GM12872 (cell line): Measurements from ENCODE around the gene KRT25.

Experiments used
- CTCF ChIP-seq: IDR thresholded peaks from 3 replicates; pipeline ENCODE4 v1.5.1; 2011; ENCODE audit warnings: low read depth, mild to moderate bottlenecking, low read length, moderate library complexity; ENCODE audit not compliant: insufficient read depth

Gene KRT25

GRCh38 chr17:40794466-40794865 lies 39.3 kb upstream of the KRT25 start:
- TF ChIP-seq CTCF = no peak

- no peak for TF ChIP-seq CTCF
Observed at GRCh38 chr17:40793832-40794231, 38.7 kb upstream of the KRT25 start.

GRCh38 chr17:40791787-40792436 lies 36.8 kb upstream of the KRT25 start:
- TF ChIP-seq CTCF = peak; percentile 52; the same call in 1 of the 3 replicates

- no peak for TF ChIP-seq CTCF
Observed at GRCh38 chr17:40791111-40791510, 36.0 kb upstream of the KRT25 start.

GRCh38 chr17:40782450-40782849 lies 27.3 kb upstream of the KRT25 start, which contains the start of gene KRT27:
KRT27 (minus strand) TSS chr17:40782550; CDS start chr17:40782493, 57 bp downstream.
- TF ChIP-seq CTCF = no peak

GRCh38 chr17:40779181-40779909 lies 24.2 kb upstream of the KRT25 start:
- TF ChIP-seq CTCF = no peak

DNA sequence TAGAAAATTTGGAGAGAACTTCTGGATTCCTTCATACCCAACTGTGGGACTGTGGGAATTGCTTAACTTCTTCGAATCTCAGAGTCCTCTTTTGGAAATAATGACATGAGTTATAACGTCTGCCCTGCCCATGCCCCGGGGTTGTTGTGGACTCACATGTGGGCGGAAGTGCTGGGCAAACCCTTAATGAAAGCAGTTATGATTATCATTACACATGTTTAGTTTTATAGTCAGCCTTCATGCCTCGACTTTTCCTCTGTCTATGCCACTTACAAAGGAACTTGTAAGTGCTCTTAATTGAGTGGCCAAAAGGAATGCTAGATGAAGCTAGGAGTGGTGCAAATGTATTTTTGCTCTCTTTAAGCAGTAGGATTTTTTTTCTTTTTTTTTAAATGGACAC lies 23.3 kb upstream of the KRT25 start:
- no peak for TF ChIP-seq CTCF
